ENCODE results near the gene EIF1. TPM values are rescaled to one million over a fixed set of nuclear protein-coding genes. Genes with fewer than 3 reads are reported as not detected.

The EIF1 gene
- total RNA-seq, 1 donor from 2014 or later = 990 TPM

DNA sequence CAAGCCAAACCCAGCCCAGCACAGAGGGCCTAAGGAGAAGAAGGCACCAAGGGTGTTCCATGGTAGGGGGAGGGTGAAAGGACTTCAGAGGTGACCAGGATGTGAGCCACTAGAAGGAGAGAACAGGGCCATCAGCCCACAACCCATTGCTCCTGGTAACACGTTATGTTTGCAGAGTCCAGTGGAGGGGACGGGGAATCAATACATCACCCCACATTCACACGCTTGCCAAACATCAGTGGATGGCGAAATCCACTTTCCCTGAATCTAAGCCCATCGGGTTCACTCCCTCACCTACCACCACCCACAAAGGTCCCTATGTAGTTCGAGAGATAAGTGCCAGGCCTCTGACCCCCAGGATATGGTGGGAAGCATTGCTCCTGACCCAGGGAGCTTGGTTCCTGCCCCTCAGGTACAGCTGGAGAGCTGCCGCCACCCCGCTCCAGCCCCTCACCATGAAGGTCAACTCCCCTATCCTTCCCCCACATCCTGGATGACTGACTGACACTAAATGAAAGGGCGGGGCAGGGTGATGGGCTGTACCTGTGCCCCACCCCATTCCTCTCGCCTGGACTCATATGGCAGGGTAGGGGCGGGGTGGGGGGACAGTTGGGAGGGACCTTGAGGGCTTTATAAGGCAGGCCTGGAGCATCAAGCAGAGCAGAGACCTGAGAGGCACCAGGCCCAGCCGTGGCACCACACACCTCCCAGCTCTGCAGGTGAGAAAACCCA, 23.1 kb downstream of the EIF1 start, which contains the start of gene GAST:
TSS of gene GAST (plus strand) at position 663 of the 732 bp plus-strand sequence. CDS start 3,106 bp downstream, outside the sequence.
- H3K27ac Mint-ChIP-seq (ENCODE audit: unreplicated experiment) = no peak within 1 kb of the TSS
- H3K4me3 Mint-ChIP-seq (ENCODE audit: unreplicated experiment) = no peak within 1 kb of the TSS
- TF ChIP-seq CTCF (IDR thresholded peaks at IDR 0.05) = no peak
- peaks cover 3% of the 10 kb centered on the region for H3K9me3 Mint-ChIP-seq (ENCODE audit: low read depth)
- H3K36me3 Mint-ChIP-seq (ENCODE audit: low read depth) = no peaks in the 10 kb centered on the region
- H3K4me1 Mint-ChIP-seq (ENCODE audit: low read depth) = peaks cover 4% of the 10 kb centered on the region
- H3K27me3 Mint-ChIP-seq (ENCODE audit: low read depth) = peaks cover 5% of the 10 kb centered on the region
- DNase-seq (ENCODE audit: low spot score) = no peak

GRCh38 chr17:41717408-41718286, 29.0 kb downstream of the EIF1 start:
- Mint-ChIP-seq H3K9me3 (ENCODE audit: low read depth) (no peaks in the 10 kb centered on the region), H3K36me3 (ENCODE audit: low read depth) (no peaks in the 10 kb centered on the region), H3K27me3 (ENCODE audit: low read depth) (peaks cover 13% of the 10 kb centered on the region), H3K4me3 (ENCODE audit: unreplicated experiment) (no peak overlapping the region), H3K27ac (ENCODE audit: unreplicated experiment) (no peak overlapping the region), H3K4me1 (ENCODE audit: low read depth) (no peaks in the 10 kb centered on the region)
- TF ChIP-seq CTCF (IDR thresholded peaks at IDR 0.05) = no peak
- no peak for DNase-seq (ENCODE audit: low spot score)

- H3K27ac Mint-ChIP-seq (ENCODE audit: unreplicated experiment) = no peak overlapping the region
Measured at GRCh38 chr17:41718287-41718645, 29.6 kb downstream of the EIF1 start.

GRCh38 chr17:41722231-41722630, 33.5 kb downstream of the EIF1 start:
- H3K27ac Mint-ChIP-seq (ENCODE audit: unreplicated experiment) = no peak overlapping the region
- H3K9me3 Mint-ChIP-seq (ENCODE audit: low read depth) = no peaks in the 10 kb centered on the region
- H3K4me3 Mint-ChIP-seq (ENCODE audit: unreplicated experiment) = no peak overlapping the region
- no peaks in the 10 kb centered on the region for H3K36me3 Mint-ChIP-seq (ENCODE audit: low read depth)
- no peak for DNase-seq (ENCODE audit: low spot score)
- TF ChIP-seq CTCF (IDR thresholded peaks at IDR 0.05) = no peak
- H3K27me3 Mint-ChIP-seq (ENCODE audit: low read depth) = peaks cover 8% of the 10 kb centered on the region
- H3K4me1 Mint-ChIP-seq (ENCODE audit: low read depth) = no peaks in the 10 kb centered on the region

More at GRCh38 chr17:41718287-41718645, 29.6 kb downstream of the EIF1 start:
- DNase-seq (ENCODE audit: low spot score) = no peak
- no peaks in the 10 kb centered on the region for H3K36me3 Mint-ChIP-seq (ENCODE audit: low read depth)
- H3K4me1 Mint-ChIP-seq (ENCODE audit: low read depth) = no peaks in the 10 kb centered on the region
- no peaks in the 10 kb centered on the region for H3K9me3 Mint-ChIP-seq (ENCODE audit: low read depth)
- TF ChIP-seq CTCF (IDR thresholded peaks at IDR 0.05) = no peak
- peaks cover 13% of the 10 kb centered on the region for H3K27me3 Mint-ChIP-seq (ENCODE audit: low read depth)
- H3K4me3 Mint-ChIP-seq (ENCODE audit: unreplicated experiment) = no peak overlapping the region

DNA sequence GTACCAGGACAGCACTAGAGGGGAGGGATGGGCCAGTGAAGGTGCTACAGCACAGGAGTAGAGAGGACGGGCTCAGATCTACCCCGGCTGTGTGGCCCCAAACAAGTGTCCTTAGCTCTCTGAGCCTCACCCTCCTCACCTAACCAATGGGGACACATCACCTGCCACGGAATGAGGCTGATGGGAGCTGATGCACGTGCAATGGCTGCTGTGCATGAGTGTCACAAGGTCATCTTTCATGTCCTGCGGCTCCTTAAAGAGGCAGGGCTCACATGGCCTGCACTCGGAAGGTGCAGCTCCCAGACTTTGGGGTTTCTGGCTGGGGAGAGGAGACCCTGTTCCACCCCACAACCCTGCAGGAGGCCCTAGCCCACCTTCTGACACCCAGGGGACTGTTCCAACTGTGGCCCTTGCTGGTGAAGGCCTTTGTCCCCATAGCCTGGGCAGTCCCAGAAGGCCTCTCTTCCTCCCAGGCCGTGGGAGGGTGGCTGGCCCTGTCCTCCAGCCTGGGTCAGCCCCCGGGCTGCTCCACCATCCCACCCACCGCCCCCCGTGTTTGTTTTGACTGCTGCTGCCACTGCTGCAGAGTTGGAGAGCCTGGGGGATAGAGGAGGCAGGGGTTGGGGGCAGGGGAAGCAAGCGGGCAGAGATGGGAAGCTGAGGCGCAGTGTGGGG, 35.3 kb downstream of the EIF1 start:
- Mint-ChIP-seq H3K27ac (ENCODE audit: unreplicated experiment) (no peak overlapping the region), H3K4me3 (ENCODE audit: unreplicated experiment) (no peak overlapping the region), H3K36me3 (ENCODE audit: low read depth) (no peaks in the 10 kb centered on the region), H3K9me3 (ENCODE audit: low read depth) (no peaks in the 10 kb centered on the region), H3K27me3 (ENCODE audit: low read depth) (peaks cover 6% of the 10 kb centered on the region), H3K4me1 (ENCODE audit: low read depth) (no peaks in the 10 kb centered on the region)
- no peak for DNase-seq (ENCODE audit: low spot score)
- no peak for TF ChIP-seq CTCF (IDR thresholded peaks at IDR 0.05)
